COLO829 (cell line): Measurements from ENCODE around the gene CAPN9.
A peak's percentile ranks its signal among the peaks of the same experiment; 100 is the strongest.

Experiments
- DNase-seq: peaks from one replicate; pipeline ENCODE4 v3.0.0; 2012; ENCODE audit warnings: low spot score

CAPN9 gene

DNA sequence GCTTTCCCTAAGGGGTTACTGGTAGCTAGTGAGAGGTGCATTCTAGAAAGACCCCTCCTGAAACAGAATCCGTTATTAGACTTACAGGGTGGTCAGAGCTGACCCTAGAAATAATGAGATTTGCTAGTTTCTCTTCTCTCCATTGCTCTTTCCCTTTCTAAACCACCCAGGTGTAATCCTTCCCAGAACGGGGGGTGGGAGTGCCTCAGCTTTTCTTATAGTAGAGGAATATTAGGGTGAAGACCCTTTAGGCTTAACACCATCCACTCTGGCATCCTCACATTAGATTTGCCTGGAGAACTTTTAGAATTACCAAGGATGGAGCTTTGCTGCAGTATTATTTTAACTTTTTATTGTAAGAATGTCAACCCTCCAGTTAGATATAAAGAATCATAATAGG lies 49.4 kb downstream of the CAPN9 start:
- DNase-seq: no peak

DNA sequence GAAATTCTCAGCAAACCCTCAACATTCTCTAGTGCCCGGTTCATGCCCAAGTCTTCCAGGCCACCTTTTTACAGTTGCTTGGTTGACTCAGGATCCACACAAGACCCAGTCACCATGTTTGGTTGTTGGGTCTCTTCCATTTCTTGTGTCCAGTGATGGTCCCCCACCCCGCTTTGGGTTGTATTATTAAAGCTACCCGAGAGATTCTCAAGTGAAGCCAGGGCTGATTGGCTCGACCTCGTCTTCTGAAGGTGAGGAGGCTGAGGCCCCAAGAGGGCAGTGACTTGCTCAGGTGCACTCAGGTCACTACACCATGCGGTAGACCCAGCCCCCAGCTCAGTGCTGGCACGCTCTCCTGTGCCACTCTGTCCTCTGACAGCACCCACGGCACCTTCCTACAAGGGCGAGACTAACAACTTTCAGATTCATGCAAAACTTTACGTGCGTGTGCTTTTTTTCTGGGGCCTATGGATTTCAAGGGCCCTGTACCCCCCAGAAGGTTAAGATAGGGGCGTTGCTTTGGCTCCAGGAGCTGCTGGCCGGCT lies 50.3 kb downstream of the CAPN9 start:
- no peak for DNase-seq

DNA sequence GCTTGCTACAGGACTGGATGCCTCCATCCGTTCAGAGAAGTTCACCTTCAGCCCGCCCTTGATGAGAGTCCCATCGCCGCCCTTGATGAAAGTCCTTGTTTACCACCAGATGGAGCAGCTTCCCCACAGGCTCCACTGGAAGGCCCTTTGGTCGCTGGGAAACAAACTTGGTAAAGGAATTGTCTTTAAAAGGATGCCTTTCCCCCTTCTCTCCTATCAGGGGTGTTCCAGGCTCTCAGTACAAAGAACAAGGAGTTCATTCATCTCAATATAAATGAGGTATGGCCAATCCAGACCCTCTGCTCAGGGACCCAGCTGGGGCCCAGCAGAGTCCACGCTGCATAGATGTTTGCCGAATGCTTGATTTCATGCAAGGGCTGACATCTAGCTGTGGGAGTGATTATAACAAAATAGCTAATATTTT lies 50.8 kb downstream of the CAPN9 start:
- peak; percentile 75 for DNase-seq

DNA sequence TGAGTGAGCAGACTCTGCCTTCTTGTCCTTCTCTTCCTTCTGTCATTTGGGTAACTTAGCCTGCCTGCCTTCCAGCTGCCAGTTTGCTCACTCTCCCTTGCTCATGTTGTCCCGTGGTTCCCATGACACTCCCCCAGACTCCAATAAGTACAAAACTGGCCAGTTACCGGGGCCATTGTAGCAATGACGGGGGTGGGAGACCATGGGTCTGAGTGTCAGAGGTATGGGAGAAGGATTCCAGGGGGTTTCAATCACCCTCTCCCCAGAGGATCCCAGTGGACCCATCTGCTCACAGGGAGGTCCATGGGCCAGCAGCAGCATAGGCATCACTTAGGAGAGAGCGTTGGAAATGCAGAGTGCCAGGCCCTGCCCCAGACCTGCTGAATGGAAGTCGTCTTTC lies 51.3 kb downstream of the CAPN9 start:
- DNase-seq: no peak

DNA sequence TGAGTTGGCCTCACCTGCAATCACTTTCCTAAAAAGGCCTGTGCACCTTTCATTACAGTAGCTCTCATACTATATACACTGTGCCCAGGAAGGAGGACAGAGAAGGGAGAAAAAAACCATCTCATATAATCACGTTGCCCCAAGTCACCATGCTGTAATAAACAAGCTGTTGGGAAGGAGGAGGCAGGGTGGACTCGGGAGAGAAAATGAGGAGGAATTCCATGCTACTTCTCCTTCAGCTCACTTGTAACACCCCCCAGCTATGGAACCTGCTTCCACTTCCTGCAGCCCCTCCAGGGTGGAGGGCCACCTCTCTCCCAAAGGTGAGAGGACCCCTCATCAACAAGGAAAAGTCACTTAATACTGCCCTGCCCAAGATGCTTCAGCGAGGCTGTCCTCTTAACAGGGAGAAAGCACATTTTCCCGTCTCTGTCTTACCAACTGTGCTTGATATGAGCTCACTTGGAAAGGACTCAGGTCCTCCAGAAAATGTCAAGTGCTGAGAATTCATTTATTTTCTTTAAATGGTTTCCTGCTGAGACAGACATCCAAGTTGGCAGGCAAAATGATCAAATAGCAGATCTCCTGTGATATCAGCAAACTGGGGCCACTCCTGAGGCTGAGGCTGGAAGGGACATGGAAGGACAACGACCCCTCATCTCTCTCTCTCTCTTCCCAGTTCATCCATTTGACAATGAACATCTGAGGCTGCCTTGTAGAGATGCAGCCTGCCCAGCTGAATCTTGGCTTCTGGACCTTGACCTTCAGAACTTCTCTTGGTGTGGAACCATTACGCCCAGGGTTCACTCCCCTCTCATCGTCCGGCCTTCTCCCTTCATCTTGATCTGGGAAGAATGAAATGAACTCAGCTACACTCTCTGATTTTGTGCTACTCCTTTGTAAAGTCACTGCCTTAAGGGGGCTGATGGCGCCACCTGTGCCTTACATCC lies 54.0 kb downstream of the CAPN9 start:
- no peak for DNase-seq

DNA sequence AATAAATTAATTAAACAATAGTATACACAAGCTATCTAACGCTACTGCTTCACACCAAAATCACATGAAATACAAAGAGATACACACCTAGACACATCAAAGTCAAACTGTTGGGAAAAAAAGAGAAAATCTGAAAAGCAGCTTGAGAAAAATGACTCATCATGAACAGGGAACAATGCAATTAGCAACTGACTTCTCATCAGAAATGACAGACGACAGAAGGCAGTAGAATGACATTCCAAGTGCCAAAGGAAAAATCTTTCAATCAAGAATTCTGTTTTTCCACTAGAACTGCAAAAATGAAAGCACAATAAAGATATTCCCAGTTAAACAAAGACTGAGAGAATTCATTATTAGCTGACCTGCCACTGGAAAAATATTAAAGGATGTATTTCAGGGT lies 57.2 kb downstream of the CAPN9 start:
- DNase-seq: no peak

DNA sequence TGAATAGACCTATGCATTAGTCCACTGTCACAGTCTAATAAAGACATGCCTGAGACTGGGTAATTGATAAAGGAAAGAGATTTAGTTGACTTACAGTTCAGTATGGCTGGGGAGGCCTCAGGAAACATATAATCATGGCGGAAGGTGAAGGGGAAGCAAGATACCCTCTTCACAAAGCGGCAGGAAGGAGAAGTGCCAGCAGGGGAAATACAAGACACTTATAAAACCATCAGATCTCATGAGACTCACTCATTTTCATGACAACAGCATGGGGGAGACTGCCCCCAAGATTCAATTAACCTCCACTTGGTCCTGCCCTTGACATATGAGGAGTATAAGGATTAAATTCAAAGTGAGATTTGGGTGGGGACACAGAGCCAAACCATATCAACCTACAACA lies 59.4 kb downstream of the CAPN9 start:
- no peak for DNase-seq

DNA sequence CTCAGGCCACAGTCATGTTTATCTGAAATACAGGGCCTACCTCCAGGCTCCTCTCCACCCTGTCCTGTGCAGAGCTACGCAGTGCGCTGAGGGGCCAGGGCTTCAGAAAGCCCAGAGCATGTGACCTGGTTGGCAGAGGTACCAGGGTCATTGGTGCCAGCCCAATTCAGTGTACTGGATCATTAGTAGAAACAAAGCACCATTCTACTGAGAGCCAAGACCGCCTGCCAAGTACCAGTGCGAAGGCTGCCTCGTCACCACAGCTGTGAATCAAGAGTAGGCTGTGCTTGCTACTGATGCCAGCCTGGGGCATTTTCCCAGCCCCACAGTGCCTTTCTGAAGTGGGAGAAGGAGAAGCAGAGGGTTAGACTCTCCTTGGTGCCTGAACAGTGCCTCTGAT lies 59.8 kb downstream of the CAPN9 start:
- no peak for DNase-seq

DNA sequence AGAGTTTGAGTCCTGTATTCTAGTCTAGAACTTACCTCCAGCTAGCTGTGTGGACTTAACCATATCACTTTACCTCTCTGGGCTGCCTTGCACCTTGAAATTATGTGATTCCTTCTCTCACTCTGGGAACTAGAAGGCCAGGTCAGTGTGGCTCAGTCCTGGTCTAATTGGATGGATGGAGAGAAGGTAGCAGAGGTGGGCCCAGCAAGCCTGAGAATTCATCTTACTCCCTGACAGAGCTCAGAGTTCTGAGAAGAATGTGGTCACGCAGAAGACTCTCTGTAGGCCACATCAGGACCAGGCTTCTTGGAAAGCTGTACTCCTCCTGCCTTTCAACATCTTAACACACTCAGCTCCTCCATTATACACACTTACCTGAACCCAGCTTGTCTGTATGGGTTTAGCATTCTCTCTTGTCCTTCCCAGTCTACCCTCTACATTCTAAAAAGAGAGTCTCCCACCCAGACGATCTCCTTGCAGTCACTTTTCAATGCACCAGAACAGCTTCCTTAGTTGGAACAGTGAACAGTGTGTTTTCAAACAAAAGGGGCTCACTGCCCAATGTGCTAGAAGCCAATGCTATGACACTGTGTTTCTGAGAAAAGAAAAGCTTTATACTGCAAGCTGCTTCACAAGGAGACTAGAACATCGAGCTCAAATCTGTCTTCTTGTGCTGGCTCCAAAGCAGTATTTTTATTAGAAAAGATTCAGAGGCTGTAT lies 60.5 kb downstream of the CAPN9 start:
- DNase-seq: no peak

DNA sequence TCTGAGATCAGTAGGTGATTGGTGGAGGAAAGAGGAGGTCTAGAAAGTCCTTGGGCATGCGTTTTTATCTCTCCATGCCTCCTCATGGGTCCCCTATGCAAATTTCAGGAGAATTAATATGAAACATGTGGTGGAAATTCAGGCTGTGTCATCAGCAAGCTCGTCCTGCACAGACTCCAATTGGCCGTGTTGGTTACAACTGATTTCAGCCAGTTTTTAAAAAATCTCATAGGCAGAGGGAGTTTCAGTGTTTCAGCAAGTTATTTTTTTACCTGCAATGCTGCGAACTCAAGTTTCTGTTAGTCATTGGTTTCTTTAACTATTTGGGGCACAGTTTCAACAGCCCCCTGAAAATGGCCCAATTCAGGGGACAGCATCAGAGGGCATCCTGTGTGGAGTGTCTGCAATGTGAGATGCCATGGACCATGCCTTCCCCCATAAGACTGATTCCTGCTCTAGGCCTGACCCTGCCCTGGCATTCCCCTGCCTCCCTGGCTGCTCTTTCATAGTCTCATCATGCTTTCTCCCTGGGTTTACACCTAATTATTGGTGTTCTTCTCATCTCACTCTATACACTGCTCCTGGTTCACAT lies 61.2 kb downstream of the CAPN9 start:
- no peak for DNase-seq

DNA sequence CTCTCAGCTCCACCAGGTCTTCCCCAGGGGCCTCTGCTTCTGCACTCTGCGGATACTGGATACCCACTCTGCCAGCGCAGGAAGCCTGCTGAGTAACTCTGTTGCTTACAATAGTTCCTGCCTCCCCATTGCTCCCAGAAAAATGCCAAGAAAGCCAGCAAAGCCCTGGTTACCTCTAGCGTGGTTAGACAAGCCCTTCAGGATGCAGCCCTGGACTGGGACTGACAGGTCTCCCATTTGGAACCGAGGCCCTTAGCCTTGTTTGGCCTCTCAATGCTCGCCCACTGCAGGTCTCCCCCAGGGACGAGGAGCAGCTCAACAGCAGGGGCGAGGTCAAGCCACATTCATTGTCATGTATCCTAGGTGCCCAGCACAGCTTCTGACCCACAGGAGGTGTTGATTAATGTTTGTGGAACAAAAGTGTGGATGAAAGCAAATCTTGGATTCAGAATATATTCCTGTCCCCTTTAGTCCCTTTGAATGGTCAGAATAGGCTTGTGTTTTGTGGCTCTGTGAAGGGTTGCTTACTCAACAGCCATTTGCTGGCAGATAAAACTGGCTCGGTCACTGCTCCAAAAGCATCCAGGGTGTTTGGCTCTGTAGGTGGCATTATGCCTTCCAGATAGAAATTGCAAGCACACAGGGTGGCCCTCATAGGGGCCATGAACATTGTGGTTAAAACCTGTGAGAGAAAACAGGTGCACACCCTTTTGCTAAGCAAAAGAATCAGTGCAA lies 62.2 kb downstream of the CAPN9 start:
- DNase-seq: no peak

DNA sequence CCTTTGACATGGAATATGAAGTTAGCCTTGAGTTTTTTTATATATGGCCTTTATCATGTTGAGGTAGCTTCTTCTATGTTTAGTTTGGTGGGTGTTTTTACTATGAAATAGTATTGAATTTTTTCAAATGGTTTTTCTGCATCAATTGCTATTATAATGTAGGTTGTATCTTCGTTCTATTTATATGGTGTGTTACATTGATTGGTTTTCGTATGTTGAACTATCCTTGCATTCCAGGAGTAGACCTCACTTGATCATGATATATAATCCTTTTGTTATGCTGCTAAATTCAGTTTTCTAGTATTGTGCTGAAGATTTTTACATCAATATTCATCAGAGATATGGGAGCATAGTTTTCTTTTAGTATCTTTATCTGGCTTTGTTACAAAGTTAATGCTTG lies 65.4 kb downstream of the CAPN9 start:
- no peak for DNase-seq

DNA sequence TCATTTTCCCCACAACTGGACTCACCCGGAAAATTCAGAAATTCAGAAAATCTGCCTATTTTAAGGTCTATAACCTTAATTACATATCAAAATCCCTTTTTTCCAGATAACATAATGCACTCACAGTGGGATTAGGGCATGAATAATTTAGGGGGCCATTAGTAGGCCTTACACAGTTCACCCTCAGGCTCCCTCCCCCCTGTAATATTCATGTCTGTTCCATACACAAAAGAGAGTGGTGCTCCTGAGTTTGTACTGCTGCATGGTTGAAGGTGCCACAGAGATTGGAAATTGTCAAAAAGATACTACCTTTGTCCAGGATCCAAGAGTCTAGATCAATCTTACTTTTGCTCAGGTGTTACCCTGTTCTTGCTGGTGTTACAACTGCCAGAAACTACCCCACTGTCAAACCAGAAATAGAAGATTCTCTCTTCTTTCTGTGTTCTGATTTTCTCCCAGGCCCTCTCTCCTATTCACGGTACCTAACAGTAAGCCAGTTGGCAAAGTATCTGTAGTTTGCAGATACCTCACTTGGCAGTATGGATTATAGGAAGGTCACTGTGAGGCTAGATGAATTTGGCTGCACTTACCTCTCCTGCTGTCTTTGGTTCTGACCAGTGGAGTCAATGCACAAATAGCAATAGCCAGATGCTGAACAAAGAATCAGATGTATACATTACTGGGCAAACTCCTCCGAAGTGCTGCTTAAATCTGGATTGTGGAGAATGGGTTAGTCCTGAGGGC lies 67.9 kb downstream of the CAPN9 start:
- no peak for DNase-seq

DNA sequence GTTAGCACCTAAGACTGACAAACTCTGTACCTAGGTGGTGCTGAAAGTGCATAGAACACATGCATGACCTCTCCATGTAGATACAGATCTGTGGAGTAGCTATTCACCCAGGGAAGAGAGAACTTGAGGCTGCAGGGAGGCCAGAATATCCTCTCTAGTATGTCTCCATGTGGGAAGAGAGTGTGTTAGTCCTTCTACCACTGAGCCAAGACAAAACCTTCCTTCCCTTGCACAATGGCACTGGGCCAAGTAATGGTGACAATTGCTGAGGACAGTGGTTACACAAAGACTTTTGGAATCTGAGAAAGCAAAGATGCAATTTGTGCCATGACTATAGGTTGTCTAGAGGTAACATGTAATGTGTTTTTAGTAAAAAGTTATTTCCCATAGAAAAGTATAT lies 68.8 kb downstream of the CAPN9 start:
- DNase-seq: no peak

DNA sequence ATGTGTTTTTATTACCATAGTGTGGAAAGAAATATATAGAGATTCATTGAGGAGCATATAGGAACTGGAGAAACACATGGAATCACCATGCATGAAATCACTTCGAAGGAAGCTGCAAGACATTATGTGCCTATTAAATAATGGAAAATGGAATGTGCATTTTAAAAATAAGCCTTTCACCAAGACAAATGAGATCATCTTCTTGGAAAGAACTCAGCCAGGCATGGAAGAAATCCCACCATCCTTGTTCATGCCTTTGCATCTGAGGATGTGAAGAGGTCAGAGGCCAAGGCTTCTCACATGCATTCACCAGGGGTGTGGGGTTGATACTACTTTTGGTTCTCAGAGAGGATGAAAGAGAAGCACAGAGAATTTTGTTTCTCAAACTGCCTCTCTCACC lies 71.2 kb downstream of the CAPN9 start:
- no peak for DNase-seq

DNA sequence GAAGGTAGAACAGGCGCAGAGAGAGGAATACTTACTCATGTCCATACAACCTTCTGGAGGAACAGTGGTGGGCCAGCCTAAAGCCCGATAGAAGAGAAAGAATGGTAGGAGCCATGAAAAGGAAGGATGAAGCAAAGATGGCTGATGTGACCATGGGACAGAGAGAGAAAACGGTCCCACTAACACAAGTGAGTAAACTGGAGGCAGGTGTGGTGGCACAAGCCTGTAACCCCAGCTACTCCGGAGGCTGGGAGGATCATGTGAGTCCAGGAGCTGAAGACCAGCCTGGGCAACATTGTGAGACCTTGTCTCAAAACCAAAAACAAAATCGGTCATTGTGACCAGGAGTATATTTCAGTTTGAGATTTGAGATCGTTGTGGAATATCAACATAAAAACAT lies 71.7 kb downstream of the CAPN9 start:
- DNase-seq: no peak

DNA sequence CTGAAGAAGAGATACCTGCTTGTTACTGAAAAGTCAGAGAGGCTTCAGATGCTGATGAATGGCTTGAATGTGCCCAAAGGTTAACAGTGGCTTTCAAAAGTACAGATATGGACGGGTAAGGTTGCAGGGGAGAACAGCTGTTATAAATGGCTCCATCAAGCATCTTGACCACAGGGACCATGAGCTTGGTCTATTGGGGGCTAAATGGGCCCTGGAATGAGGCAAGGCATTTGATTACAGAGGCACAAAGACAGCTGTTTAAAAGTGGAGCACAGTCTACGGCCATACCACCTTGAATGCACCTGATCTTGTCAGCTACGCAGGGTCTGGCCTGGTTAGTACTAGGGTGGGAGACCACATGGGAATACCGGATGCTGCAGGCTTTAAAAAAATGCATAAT lies 72.8 kb downstream of the CAPN9 start:
- DNase-seq: no peak

DNA sequence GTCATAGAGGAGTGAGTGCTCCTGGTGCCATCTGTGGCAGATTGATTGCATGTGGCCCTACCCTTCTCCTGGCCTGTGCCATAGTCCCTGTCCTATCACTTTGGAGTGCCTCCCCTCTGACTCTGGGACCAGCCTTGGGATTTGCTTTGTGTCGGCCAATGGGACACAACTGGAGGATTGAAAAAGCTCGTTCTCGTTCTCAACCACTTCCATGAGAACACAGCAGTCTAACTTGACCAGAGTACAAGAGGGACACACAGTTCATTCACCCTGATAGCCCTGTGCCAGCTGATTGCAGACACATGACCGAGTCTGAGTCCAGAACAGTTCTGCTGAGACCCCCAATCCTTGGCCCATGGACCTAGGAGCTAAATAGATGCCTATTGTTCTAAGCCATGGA lies 73.4 kb downstream of the CAPN9 start:
- no peak for DNase-seq

DNA sequence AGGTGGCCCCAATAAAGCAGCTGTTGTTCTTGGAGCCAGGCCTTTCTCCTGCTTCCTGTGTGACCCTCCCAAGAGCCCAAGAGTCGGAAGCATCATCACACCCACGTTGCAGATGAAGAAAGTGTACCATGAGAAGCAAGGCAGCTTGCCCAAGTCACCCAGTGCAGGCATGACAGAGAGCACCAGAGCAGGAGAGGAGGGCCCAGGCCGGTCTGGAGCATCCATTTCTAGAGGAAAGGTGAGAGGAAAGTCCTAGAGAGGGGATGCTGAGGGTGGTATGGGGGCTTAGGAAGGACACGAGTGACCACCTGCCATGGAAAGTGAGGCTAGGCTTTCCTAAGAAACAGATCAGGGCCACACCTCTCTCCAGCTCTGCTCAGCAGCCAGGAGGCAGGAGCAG lies 74.2 kb downstream of the CAPN9 start:
- no peak for DNase-seq

DNA sequence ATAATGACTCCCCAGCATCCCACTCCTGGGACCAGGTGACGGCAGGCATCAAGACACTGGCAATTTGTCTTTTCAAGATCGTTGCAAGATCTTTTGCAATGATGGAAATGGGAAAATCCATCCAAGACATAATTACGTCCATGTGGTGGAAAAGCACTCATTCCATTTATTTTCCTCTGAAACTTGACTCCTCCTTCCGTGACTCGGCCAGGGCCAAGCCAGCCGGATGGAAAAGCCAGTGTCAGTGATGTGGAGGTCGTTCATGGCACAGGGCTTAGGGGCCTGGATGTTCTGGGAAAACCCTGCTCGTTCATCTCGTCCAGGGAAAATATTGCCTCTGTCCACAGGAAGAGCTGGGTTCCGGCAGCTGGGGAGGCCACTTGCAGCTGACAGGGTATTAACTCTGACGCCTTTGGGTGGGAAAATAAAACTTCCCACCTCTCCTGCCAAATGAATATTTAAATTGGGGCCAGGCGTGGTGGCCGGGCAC lies 74.9 kb downstream of the CAPN9 start:
- DNase-seq: no peak

DNA sequence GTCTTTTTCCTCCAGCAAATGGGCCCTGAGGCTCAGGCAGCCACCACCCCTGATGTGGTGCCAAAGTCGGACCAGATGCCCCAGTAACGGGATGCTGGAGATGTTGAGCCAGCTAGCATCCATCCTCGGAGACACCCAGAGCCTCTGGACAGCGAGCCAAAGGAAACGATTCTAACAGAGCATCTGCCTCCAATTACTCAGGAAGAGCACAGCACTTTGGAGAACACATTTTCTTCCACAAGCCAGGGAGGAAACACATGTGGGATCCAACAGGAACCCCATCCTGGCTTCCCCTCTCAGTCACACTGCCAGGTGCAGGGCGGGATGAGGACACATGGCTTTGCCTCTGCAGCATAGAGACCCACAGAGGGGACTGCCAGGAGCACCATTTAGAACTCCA lies 76.2 kb downstream of the CAPN9 start:
- no peak for DNase-seq
